Esophagus muscularis mucosa (tissue), 3 donors: ENCODE measurements around the gene MAN1A2.

Experiments used
- CTCF ChIP-seq, 3 experiments: fragments of 200-600 bp in 2 of 3; fragments of 450-650 bp in 1 of 3; sonication (generic) in 2 of 3; IDR thresholded peaks; one replicate each; pipeline ENCODE4 v1.5.1; 2017 to 2019; ENCODE audit warnings: antibody characterized with exemption in 3 of 3, mild to moderate bottlenecking in 2 of 3, moderate library complexity in 1 of 3
- POLR2A ChIP-seq: fragments of 450-650 bp; IDR thresholded peaks from one replicate; pipeline ENCODE4 v1.6.1; 2017; ENCODE audit warnings: antibody characterized with exemption, moderate library complexity, mild to moderate bottlenecking, low read depth
- POLR2AphosphoS5 ChIP-seq, 2 donors: sonication (generic); formaldehyde crosslinking; IDR thresholded peaks; one replicate each; pipeline ENCODE4 v1.6.1; 2017; ENCODE audit warnings: antibody characterized with exemption in 2 of 2

- no peak for TF ChIP-seq POLR2A
- TF ChIP-seq POLR2AphosphoS5 (IDR thresholded peaks at IDR 0.05): no peak
- TF ChIP-seq CTCF (IDR thresholded peaks at IDR 0.05): no peak
Measured at GRCh38 chr1:117413412-117413811, 46.2 kb downstream of the MAN1A2 start.
